HEK293T (cell line): Measurements from ENCODE around the gene TRDN.

Experiments used
- CTBP1 ChIP-seq: fragments of 450-650 bp; IDR thresholded peaks from 2 replicates; pipeline ENCODE4 v1.6.1; 2016; ENCODE audit warnings: borderline replicate concordance
- FOXM1 ChIP-seq: fragments of 450-650 bp; IDR thresholded peaks from 2 replicates; pipeline ENCODE4 v1.6.1; 2017; ENCODE audit warnings: mild to moderate bottlenecking, borderline replicate concordance
- LEF1 ChIP-seq: fragments of 450-650 bp; IDR thresholded peaks from 2 replicates; pipeline ENCODE4 v1.6.1; 2017; ENCODE audit warnings: mild to moderate bottlenecking, borderline replicate concordance
- PKNOX1 ChIP-seq: fragments of 450-650 bp; IDR thresholded peaks from 2 replicates; pipeline ENCODE4 v1.6.1; 2016
- SP1 ChIP-seq: fragments of 450-650 bp; IDR thresholded peaks from 2 replicates; pipeline ENCODE4 v1.6.1; 2017

DNA sequence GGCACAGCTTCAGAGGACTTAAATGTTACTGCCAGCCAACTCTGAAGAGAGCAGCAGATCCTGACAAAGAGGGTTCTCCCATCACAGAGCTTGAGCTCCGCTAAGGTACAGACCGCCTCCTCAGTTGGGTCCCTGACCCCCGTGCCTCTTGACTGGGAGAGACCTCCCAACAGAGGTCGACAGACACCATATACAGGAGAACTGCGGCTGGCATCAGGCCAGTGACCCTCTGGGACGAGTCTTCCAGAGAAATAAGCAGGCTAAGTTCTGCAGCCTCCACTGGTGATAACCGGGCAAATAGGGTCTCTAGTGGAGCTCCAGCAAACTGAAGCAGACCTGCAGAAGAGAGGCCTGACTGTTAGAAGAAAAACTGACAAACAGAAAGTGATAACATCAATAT lies 453.8 kb downstream of the TRDN start:
- TF ChIP-seq FOXM1: no peak
- no peak for TF ChIP-seq CTBP1
- TF ChIP-seq LEF1: no peak
- TF ChIP-seq PKNOX1: no peak
- no peak for TF ChIP-seq SP1
